Hair follicle dermal papilla cell (primary cell): ENCODE measurements around the gene TMPRSS9. TPM values are rescaled to one million over a fixed set of nuclear protein-coding genes. Genes with fewer than 3 reads are reported as not detected.

Source experiments
- total RNA-seq: library from RNA; depleted of rRNA; stranded (reverse); fragments of >200 nt; gene quantifications from 2 replicates; pipeline ENCODE4 v1.2.3, GENCODE V29; 2012

TMPRSS9 gene
- total RNA-seq, result under 0.01 TPM in 1 of 2 replicates, not detected in the other

DNA sequence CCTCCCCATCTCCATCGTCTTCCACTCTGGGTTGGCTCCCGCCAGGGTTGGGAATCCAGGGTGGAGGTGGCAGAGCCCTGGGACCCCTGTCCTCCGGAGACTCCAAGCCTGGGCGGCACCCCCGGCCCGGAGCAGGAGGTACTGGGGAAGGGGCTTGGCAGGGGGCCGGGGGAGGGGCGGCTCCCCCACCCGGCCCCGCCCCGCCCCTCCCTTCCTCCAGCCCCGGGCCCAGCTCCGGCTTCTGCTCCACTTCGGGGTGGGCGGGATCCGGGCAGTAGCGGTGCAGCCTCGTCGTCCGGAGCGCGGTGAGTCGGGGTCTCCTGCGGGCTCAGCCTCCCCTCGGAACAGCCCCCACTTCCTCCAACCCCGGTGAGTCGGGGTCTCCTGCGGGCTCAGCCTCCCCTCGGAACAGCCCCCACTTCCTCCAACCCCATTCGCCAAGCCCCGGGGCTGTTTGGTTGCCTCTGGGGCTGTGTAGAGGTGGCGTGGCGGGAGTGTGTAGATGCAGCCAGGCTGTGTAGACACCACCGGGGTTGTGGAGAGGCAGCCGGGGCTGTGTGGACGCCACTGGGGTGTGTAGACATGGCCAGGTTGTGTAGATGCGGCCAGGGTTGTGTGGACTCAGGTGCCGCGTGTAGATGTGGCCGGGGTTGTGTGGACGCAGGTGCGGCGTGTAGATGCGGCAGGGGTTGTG lies at the start of gene TMPRSS9:
TMPRSS9 (plus strand) TSS at position 274 of the 694 bp plus-strand sequence. CDS start 29,521 bp downstream, outside the sequence.

DNA sequence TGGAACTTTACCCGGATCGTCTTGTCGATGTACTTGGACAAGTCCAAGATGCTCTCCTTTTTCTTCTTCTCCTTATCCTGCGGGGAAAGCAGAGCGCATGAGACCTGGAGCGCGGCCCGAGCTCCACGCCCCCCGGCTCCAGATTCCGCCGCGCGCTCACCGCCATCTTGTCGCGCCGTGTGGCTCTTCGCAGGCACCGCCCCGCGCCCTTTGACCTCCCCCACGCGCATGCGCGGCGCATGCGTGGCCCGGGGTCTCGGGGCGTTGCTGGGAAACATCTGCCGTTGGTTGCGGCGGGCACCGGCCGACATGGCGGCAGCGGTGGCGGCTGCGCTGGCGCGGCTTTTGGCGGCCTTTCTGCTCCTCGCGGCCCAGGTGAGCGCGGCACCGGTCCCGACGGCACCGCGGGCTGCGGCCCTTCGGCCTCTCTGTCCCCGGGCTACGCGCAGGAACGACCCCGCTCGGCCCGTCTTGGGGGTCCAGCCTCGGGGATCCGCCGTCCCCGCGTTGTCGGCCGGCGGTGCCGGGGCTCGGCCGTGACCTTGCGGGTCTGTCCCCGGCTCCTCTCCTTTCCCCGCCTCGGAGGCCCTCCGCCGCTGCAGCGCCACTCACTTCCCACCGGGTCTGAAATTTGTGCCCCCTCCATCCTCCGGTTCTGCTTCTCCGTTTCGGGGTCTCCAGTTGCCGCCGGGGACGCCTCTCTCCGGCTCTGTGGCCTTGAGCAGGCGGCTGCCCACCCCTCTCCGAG lies 31.5 kb upstream of the TMPRSS9 start, which contains the start of the genes LSM7 and SPPL2B:
LSM7 (minus strand) TSS at position 186 of the 748 bp plus-strand sequence; CDS start at position 166, 20 bp downstream.
SPPL2B (plus strand) TSS at position 284 of the 748 bp plus-strand sequence; CDS start at position 310, 26 bp downstream.

GRCh38 chr19:2427429-2428320 lies 67.6 kb downstream of the TMPRSS9 start, which contains the start of gene TIMM13:
Gene TIMM13 (minus strand): TSS chr19:2427586. CDS start chr19:2427533, 53 bp downstream.

Other genes with a start within 250 kb of the TMPRSS9 start
- gene AP3D1, start 208.7 kb upstream of the TMPRSS9 start, total RNA-seq, result 146 and 181 TPM in 2 replicates
- 5.2 and 8.3 TPM in 2 replicates for gene DOT1L, start 196.3 kb upstream of the TMPRSS9 start, total RNA-seq
- gene PLEKHJ1, start 123.9 kb upstream of the TMPRSS9 start, total RNA-seq, result 33.8 and 37.4 TPM in 2 replicates
- 20.9 and 33.6 TPM in 2 replicates for gene SF3A2, start 123.4 kb upstream of the TMPRSS9 start, total RNA-seq
- 1.6 and 2.1 TPM in 2 replicates for gene AMH, start 110.9 kb upstream of the TMPRSS9 start, total RNA-seq
- gene JSRP1, start 103.8 kb upstream of the TMPRSS9 start, total RNA-seq, result not detected in 2 replicates
- gene PEAK3, start 78.1 kb upstream of the TMPRSS9 start, total RNA-seq, result under 0.01 TPM in 1 of 2 replicates, not detected in the other
- gene LINGO3, start 52.1 kb upstream of the TMPRSS9 start, total RNA-seq, result not detected in 2 replicates
- gene LSM7, start 31.7 kb upstream of the TMPRSS9 start, total RNA-seq, result 50.0 and 52.1 TPM in 2 replicates
- gene SPPL2B, start 31.6 kb upstream of the TMPRSS9 start, total RNA-seq, result 29.3 and 36.0 TPM in 2 replicates
- 32.5 and 33.1 TPM in 2 replicates for gene TIMM13, start 67.3 kb downstream of the TMPRSS9 start, total RNA-seq
- gene LMNB2, start 96.7 kb downstream of the TMPRSS9 start, total RNA-seq, result 41.1 and 44.9 TPM in 2 replicates
- 84.1 and 91.1 TPM in 2 replicates for gene GADD45B, start 115.9 kb downstream of the TMPRSS9 start, total RNA-seq